Esophagus muscularis mucosa (tissue), 4 donors: ENCODE measurements around the gene MSH2.

Experiments used
- EP300 ChIP-seq: sonication (generic); formaldehyde crosslinking; IDR thresholded peaks from one replicate; pipeline ENCODE4 v1.6.1; 2017; ENCODE audit warnings: antibody characterized with exemption
- POLR2A ChIP-seq: fragments of 450-650 bp; IDR thresholded peaks from one replicate; pipeline ENCODE4 v1.6.1; 2017; ENCODE audit warnings: antibody characterized with exemption, moderate library complexity, mild to moderate bottlenecking, low read depth
- POLR2AphosphoS5 ChIP-seq, 2 donors: sonication (generic); formaldehyde crosslinking; IDR thresholded peaks; one replicate each; pipeline ENCODE4 v1.6.1; 2017; ENCODE audit warnings: antibody characterized with exemption in 2 of 2
- TF ChIP-seq, protein P1 (sequence below), 3 experiments: fragments of 200-600 bp in 2 of 3; fragments of 450-650 bp in 1 of 3; sonication (generic) in 2 of 3; IDR thresholded peaks; one replicate each; pipeline ENCODE4 v1.5.1; 2017 to 2019; ENCODE audit warnings: antibody characterized with exemption in 3 of 3, mild to moderate bottlenecking in 2 of 3, moderate library complexity in 1 of 3

DNA sequence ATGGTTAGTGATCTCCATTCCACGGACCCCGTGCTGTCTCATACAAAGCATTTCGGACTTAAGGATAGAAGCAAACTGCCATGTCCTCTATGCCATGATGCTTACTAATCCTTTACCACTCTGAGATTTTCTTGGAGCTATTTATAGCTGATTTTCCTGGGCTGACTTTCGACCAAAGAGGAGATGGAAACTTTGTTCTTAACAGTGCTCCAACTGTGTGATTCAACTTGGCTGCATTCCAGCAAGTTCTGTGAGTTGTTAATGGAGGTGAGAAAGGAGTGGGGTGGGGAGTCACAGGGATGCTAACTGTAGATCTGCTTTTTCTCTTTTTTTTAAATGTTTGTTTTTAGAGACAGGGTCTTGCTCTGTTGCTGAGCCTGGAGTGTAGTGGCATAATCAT is 45.5 kb upstream of the MSH2 start:
- TF ChIP-seq POLR2AphosphoS5 (IDR thresholded peaks at IDR 0.05) (peak in 1 of 2 donors; percentile 19), POLR2A (no peak), EP300 (no peak)
- TF ChIP-seq, protein P1, sequence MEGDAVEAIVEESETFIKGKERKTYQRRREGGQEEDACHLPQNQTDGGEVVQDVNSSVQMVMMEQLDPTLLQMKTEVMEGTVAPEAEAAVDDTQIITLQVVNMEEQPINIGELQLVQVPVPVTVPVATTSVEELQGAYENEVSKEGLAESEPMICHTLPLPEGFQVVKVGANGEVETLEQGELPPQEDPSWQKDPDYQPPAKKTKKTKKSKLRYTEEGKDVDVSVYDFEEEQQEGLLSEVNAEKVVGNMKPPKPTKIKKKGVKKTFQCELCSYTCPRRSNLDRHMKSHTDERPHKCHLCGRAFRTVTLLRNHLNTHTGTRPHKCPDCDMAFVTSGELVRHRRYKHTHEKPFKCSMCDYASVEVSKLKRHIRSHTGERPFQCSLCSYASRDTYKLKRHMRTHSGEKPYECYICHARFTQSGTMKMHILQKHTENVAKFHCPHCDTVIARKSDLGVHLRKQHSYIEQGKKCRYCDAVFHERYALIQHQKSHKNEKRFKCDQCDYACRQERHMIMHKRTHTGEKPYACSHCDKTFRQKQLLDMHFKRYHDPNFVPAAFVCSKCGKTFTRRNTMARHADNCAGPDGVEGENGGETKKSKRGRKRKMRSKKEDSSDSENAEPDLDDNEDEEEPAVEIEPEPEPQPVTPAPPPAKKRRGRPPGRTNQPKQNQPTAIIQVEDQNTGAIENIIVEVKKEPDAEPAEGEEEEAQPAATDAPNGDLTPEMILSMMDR (IDR thresholded peaks at IDR 0.05) = no peak
